K562 (cell line): ENCODE data around the gene CPN2. TPM values are rescaled to one million over a fixed set of nuclear protein-coding genes. Genes with fewer than 3 reads are reported as not detected.

ENCODE experiments used
- ATF6 ChIP-seq: sonication (generic); formaldehyde crosslinking; IDR thresholded peaks from 2 replicates; pipeline ENCODE4 v1.4.0; 2020; ENCODE audit warnings: mild to moderate bottlenecking, missing genetic modification reagents
- FOXA1 ChIP-seq: fragments of 450-650 bp; IDR thresholded peaks from 2 replicates; pipeline ENCODE4 v1.6.1; 2016; ENCODE audit warnings: mild to moderate bottlenecking, borderline replicate concordance
- HIVEP1 ChIP-seq: fragments of 250-450 bp; sonication (Bioruptor Pico); IDR thresholded peaks from 2 replicates; pipeline ENCODE4 v1.4.0; 2020; ENCODE audit warnings: mild to moderate bottlenecking
- JUNB ChIP-seq: fragments of 450-650 bp; formaldehyde crosslinking; conservative IDR thresholded peaks from 2 replicates; pipeline ENCODE4 v1.4.0; 2020; ENCODE audit warnings: mild to moderate bottlenecking
- KLF13 ChIP-seq: fragments of 450-650 bp; IDR thresholded peaks from 2 replicates; pipeline ENCODE4 v1.6.1; 2016; ENCODE audit warnings: missing genetic modification characterization, low read depth, mild to moderate bottlenecking, missing compliant biosample characterization, moderate library complexity, borderline replicate concordance
- NCOA1 ChIP-seq: fragments of 450-650 bp; IDR thresholded peaks from 2 replicates; pipeline ENCODE4 v1.6.1; 2016; ENCODE audit warnings: low read depth
- NR2C2 ChIP-seq, 2 experiments: fragments of 200-800 bp in 1 of 2; sonication (Bioruptor generic) in 1 of 2; sonication (generic) in 1 of 2; formaldehyde crosslinking in 1 of 2; IDR thresholded peaks; 2 replicates each; pipeline versions ENCODE4 v1.6.1 to v1.8.0; 2016 to 2022; ENCODE audit warnings: mild to moderate bottlenecking in 1 of 2, missing compliant biosample characterization in 1 of 2, missing genetic modification characterization in 1 of 2, missing genetic modification reagents in 1 of 2
- PCBP1 ChIP-seq: fragments of 200-400 bp; formaldehyde crosslinking; IDR thresholded peaks from 2 replicates; pipeline ENCODE4 v1.6.1; 2018; ENCODE audit warnings: mild to moderate bottlenecking, low read depth, low read length; ENCODE audit not compliant: poor library complexity, severe bottlenecking
- PRMT5 ChIP-seq: sonication (generic); formaldehyde crosslinking; IDR thresholded peaks from 2 replicates; pipeline ENCODE4 v1.5.0; 2020; ENCODE audit warnings: missing genetic modification reagents
- WHSC1 ChIP-seq: IDR thresholded peaks from one replicate; pipeline ENCODE4 v1.6.1; 2012; ENCODE audit warnings: low read length, control low read depth, inconsistent platforms
- ZNF23 ChIP-seq: fragments of 250-450 bp; sonication (Bioruptor Pico); IDR thresholded peaks from 2 replicates; pipeline ENCODE4 v1.4.0; 2020; ENCODE audit warnings: mild to moderate bottlenecking
- ZNF407 ChIP-seq: fragments of 450-650 bp; IDR thresholded peaks from 2 replicates; pipeline ENCODE4 v1.6.1; 2016; ENCODE audit warnings: low read depth
- polyA plus RNA-seq, 8 experiments: library from polyadenylated mRNA; depleted of rRNA in 4 of 8; stranded (reverse) in 5 of 8; unstranded in 3 of 8; fragments of >200 nt; fragmentation: Nextera tagmentation in 2 of 8; fragmentation: Illumina TruSeq in 1 of 8; extraction: Ambion mirVana in 2 of 8; extraction: Trizol in 1 of 8; gene quantifications; 2 replicates each; pipeline versions ENCODE4 v1.2.1 to v1.2.3, GENCODE V29; 2011 to 2014; ENCODE audit warnings: inconsistent platforms in 1 of 8, missing spikeins in 1 of 8
- total RNA-seq, 7 experiments: library from RNA; depleted of rRNA in 6 of 7; stranded (reverse); fragments of >200 nt in 6 of 7; fragmentation: Illumina TruSeq in 2 of 7; extraction: Trizol in 2 of 7; gene quantifications; 2 replicates each; pipeline versions ENCODE4 v1.2.1 to v1.2.3, GENCODE V29; 2011 to 2021; ENCODE audit warnings: low replicate concordance in 1 of 7
- TF ChIP-seq, protein P1 (sequence below): fragments of 450-650 bp; conservative IDR thresholded peaks from 2 replicates; pipeline ENCODE4 v1.6.1; 2016; ENCODE audit warnings: missing genetic modification characterization, low read depth, mild to moderate bottlenecking, control low read depth, missing compliant biosample characterization

CPN2 gene
- total and polyA plus RNA-seq, 9 of the 15 experiments (the other 6 are each of a cell fraction or from before 2014, with no cell fraction given), result not detected

- TF ChIP-seq, protein P1, sequence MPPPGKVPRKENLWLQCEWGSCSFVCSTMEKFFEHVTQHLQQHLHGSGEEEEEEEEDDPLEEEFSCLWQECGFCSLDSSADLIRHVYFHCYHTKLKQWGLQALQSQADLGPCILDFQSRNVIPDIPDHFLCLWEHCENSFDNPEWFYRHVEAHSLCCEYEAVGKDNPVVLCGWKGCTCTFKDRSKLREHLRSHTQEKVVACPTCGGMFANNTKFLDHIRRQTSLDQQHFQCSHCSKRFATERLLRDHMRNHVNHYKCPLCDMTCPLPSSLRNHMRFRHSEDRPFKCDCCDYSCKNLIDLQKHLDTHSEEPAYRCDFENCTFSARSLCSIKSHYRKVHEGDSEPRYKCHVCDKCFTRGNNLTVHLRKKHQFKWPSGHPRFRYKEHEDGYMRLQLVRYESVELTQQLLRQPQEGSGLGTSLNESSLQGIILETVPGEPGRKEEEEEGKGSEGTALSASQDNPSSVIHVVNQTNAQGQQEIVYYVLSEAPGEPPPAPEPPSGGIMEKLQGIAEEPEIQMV (tag), result no peak
- TF ChIP-seq NR2C2 (CRISPR knock-in tag; IDR thresholded peaks at IDR 0.05) (peak; percentile 19; the same call in 1 of the 2 replicates), NR2C2 (tag; IDR thresholded peaks at IDR 0.05) (0 out of 2 replicates have a peak, but pooled peaks have one; percentile 46), WHSC1 (no peak), HIVEP1 (CRISPR knock-in tag) (no peak), ATF6 (CRISPR knock-in tag) (no peak), KLF13 (tag) (no peak), ZNF407 (no peak), PCBP1 (no peak), PRMT5 (CRISPR knock-in tag) (no peak), ZNF23 (CRISPR knock-in tag) (no peak), JUNB (CRISPR knock-in tag) (no peak), FOXA1 (no peak), NCOA1 (no peak)
These were observed 17.7 kb downstream of the CPN2 start (continued) for GRCh38 chr3:194333212-194333980.
